ENCODE measurements around the gene DDX49.

GRCh38 chr19:18921593-18921992 lies 2.1 kb downstream of the DDX49 start:
- no peak for TF ChIP-seq CTCF (IDR thresholded peaks at IDR 0.05 in 8 of 11, conservative IDR thresholded peaks at IDR 0.05 in 3 of 11)
- no peak for TF ChIP-seq POLR2A (IDR thresholded peaks at IDR 0.05)
